AG08396 (cell line): ENCODE results near the gene ZNF207.
A peak's percentile ranks its signal among the peaks of the same experiment; 100 is the strongest.
"Not testable (repeated sequence)": the region's sequence is repeated elsewhere in the genome, so short reads cannot be mapped to it uniquely, and the experiment has no call there.

Source experiments
- DNase-seq: peaks from one replicate; pipeline ENCODE4 v3.0.0; 2012; ENCODE audit warnings: low spot score, mixed read lengths

The ZNF207 gene

GRCh38 chr17:32349854-32350665 is at the start of gene ZNF207:
Gene ZNF207 (plus strand): TSS chr17:32350157. CDS start chr17:32350286, 129 bp downstream.
- DNase-seq, result peak; percentile 94

- no peak for DNase-seq
Measured at GRCh38 chr17:32302037-32302436, 47.9 kb upstream of the ZNF207 start.

DNA sequence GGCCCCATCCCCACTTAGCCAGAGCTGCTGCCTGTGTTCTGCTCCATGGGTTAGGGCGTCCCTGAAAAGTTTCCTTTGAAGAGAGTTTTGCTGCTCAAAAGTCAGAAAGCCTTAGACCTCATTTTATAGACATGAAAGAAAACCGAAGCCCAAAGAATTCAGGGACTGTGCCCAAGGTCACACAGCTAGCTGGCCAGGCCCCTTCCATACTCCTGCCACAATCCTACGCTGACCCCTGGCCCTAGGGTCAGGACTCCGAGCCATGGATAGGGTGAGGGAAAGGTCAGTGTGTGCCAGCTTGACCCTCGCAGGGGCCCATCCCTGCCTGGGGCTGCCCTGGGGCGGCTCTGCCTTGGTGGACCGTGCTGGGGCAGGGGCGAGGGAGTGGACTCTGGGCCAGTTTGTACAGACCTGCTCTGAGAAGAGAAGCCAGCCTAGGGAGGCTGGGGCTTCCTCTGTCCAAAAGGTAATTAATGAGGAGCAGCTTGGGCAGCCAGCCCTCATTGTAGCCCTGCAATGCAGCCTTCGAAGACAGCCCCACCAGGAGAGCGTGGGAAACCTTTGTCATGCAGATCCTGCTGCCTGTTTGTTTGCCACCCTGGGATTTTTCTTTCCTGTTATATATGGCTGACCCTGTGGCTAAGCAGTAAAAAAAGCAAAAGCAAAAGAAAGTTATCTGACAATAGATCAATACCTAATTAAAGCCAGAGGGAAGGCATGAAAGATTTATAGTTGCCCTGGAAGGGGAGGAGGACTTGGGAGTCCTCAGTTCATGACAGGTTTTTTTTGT is 46.9 kb upstream of the ZNF207 start:
- DNase-seq, result no peak

- no peak for DNase-seq
Measured at GRCh38 chr17:32303781-32304288, 46.1 kb upstream of the ZNF207 start.

DNA sequence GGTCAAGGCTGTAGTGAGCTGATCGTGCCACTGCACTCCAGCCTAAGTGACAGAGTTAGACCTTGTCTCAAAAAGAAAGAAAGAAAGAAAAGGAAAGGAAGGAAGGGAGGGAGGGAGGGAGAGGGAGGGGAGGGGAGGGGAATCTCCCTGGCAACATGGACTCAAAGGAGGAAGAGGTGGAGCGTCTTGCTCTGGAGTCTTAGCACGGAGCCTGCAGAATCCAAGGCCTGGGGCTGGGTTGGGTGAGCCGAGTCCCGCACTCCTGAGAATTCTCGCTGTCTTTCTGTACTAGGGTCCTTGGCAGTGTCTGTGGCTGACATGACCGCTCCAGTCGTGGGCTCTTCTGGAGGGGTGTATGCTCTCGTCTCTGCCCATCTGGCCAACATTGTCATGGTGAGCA is 44.9 kb upstream of the ZNF207 start:
- DNase-seq, result no peak

- DNase-seq, result no peak
Measured at GRCh38 chr17:32307658-32308057, 42.3 kb upstream of the ZNF207 start.

DNA sequence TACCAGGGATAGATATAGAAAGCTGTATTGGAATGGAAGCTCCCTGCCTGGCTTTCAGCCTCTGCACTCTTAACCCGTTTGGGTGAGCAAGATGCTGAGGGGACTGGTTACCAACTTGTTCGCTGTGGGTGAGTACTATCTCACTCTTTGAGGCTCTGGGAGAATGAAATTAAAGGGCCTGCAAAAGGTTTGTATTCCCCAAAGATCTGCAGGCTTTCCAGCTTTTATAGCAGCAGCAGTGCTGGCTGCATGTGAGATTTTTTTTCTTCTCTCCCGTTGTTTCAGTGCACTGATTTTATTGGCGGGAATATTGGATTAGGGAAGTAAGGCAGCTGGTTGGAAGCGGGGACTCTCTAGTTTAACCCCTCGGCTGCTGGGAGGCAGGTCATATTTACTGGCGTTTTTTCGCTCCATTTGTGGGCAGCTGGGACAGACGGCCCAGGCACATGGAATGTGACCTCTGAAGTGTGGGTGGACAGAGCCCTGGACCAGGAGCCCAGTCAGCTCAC is 38.9 kb upstream of the ZNF207 start:
- no peak for DNase-seq

- no peak for DNase-seq
Measured at GRCh38 chr17:32314636-32315035, 35.3 kb upstream of the ZNF207 start.

GRCh38 chr17:32315171-32315570 is 34.8 kb upstream of the ZNF207 start:
- DNase-seq, result no peak

DNA sequence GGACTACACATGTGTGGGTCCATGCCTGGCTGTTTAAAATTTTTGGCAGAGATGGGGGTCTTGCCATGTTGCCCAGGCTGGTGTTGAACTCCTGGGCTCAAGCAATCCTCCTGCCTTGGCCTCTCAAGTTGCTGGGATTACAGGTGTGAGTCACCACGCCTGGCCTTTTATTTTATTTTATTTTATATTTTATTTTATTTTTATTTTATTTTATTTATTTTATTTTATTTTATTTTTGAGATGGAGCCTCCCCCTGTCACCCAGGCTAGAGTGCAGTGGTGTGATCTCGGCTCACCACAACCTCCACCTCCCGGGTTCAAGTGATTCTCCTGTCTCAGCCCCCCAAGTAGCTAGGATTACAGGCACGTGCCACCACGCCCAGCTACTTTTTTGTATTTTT is 33.3 kb upstream of the ZNF207 start:
- not testable (repeated sequence) for DNase-seq

DNA sequence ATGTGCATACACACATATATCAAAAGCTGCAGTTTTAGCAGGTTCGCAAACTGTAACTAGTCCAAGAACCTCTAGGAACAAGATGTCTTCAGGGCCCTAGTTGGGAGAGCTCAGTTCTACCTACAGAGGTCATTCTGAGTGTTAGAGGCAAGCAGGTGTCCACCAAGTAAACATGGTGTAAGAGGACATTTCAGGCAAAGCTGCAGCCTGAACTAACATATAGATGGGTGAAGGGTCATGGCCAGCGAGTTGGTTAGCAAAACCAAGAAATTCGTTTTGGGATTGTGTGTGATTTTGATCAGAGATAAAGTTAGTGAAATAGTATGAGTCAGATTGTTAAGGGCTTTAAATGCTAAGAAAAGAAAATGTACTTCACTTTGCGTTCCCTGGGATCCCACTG is 32.6 kb upstream of the ZNF207 start:
- no peak for DNase-seq

DNA sequence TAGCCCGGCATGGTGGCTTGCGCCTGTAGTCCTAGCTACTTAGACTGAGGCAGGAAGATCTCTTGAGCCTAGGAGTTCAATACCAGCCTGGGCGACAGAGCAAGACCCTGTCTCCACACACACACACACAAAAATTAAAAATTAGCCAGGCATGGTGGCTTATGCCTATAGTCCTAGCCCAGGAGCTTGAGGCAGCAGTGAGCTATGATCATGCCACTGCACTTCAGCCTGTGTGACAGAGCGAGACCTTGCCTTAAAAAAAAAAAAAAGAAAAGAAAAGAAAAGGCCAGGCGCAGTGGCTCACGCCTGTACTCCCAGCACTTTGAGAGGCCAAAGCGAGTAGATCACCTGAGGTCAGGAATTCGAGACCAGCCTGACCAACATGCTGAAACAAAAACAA is 31.9 kb upstream of the ZNF207 start:
- DNase-seq, result no peak

DNA sequence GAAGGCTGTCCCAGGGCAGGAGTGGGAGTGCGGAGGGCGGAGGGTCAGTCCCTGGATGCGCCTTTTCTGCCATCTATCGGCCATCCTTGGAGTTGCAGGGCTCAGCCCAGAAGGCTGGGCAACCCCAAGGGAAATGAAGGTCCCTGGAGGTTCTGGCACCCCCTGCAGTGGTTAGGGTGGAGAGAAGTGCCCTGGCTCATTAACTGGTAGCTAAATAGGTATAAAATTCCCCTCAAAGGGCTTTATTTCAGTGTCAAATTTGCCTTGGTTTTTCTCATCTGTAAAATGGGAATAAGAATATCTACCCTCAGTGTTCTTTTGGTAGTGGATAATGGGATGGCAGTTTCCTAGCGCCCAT is 30.4 kb upstream of the ZNF207 start:
- DNase-seq, result peak; percentile 89

GRCh38 chr17:32320080-32320479 is 29.9 kb upstream of the ZNF207 start:
- not testable (repeated sequence) for DNase-seq

DNA sequence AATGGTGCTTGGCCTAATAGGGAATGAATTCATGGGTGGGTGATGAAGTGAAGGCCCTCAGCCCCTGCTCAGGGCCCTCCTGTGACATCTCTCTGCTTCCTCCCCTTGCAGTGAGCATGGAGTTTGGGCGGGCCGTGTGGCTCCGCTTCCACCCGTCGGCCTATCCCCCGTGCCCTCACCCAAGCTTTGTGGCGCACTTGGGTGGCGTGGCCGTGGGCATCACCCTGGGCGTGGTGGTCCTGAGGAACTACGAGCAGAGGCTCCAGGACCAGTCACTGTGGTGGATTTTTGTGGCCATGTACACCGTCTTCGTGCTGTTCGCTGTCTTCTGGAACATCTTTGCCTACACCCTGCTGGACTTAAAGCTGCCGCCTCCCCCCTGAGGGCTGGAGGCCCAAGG is 29.1 kb upstream of the ZNF207 start:
- DNase-seq, result no peak

DNA sequence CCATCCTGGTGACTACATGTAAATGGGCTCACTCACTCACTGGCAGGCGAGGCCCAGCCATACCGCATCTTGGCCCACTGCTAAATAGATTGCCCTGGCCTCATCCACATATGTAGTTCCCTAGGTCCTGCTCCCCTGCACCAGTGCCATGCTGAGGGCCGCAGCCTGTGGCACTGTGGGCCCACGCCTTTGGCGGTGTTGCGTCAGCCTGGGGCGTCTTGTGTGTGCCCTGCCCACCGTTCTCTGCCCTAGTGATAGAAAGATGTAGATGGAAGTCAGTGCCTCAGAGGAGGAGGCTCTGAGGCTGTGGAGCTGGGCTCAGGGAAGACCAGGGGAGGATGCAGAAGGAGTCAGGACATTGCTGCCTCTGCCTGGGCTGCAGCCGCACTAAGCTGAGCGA is 26.9 kb upstream of the ZNF207 start:
- DNase-seq, result no peak

DNA sequence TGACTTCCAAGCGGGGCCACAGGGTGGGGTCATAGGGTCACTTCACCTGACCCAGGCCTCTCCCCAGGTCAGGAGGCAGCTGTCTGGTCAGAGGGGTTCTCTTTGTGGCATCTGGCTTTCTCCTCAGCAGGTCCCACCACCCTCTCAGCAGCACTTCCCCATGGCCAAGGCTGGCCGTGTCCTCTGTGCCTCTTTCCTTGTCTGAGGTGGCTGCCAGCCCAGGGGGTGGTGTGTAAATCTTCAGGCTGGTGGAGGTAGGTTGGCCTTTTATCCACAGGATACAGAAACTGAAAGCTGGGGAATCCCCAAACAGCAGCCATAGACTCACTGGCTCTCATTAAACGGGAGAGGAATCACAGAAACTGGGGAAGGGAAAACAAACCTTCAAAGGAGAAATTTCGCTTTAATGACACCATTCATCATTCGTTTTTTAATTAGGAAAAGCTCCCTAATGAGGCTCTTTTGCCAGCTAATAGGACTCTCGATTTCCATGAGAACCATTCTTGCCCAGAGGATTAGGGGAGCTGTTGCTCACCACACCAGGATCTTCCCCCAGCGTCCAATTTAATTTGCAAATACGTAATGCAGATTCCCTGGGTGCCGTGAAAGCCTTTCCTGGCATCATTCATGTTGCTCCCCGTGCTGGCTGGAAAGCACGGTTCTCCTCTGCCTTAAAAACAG is 26.0 kb upstream of the ZNF207 start:
- peak; percentile 52 for DNase-seq

DNA sequence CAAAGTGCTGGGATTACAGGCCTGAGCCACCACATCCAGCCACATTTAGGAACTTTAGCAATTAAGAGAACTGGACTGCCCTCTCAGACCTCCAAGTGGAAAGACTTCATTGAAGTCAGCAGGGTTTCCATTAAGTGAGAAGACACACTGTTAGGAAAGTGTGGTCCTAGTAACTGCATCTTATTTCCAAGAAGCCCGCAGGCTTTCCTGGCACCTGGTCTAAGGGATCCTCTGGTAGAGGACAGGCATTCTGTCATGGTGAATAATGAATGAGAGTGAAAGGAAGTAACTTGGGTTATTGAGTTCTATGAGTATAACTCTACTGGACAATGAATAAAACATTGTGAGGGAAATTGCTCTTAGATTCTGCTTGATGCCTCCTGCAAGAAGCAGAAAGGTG is 22.0 kb upstream of the ZNF207 start:
- no peak for DNase-seq

- no peak for DNase-seq
Measured at GRCh38 chr17:32330147-32330546, 19.8 kb upstream of the ZNF207 start.

GRCh38 chr17:32331243-32332040 is 18.5 kb upstream of the ZNF207 start:
- DNase-seq, result no peak

- DNase-seq, result no peak
Measured at GRCh38 chr17:32333187-32333586, 16.8 kb upstream of the ZNF207 start.

GRCh38 chr17:32335046-32335445 is 14.9 kb upstream of the ZNF207 start:
- no peak for DNase-seq
